LHCN-M2 (cell line): ENCODE data around the gene CCBE1. TPM values are rescaled to one million over a fixed set of nuclear protein-coding genes. Genes with fewer than 3 reads are reported as not detected.

Experiments used
- DNase-seq: peaks from one replicate; pipeline ENCODE4 v3.0.0-alpha.2; 2012; ENCODE audit warnings: low read depth
- total RNA-seq: library from RNA; depleted of rRNA; stranded (reverse); fragments of >200 nt; gene quantifications from 2 replicates; pipeline ENCODE4 v1.2.3, GENCODE V29; 2014

The CCBE1 gene
- total RNA-seq, 1 experiment from 2014 or later, result 54.9 TPM

DNA sequence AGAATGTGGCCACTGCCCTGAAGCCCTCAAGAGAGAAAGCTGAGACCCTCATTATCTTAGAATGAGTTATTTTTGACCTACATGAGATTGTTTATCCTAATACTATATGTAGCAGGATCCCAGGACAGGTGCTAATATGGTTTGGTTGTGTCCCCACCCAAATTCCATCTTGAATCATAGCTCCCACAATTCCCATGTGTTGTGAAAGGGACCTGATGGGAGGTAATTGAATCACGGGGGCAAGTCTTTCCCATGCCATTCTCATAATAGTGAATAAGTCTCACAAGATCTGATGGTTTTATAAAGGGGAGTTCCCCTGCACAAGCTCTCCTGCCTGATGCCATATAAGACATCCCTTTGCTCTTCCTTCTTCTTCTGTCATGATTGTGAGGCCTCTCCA is 76.8 kb downstream of the CCBE1 start:
- DNase-seq, result peak; percentile 50

DNA sequence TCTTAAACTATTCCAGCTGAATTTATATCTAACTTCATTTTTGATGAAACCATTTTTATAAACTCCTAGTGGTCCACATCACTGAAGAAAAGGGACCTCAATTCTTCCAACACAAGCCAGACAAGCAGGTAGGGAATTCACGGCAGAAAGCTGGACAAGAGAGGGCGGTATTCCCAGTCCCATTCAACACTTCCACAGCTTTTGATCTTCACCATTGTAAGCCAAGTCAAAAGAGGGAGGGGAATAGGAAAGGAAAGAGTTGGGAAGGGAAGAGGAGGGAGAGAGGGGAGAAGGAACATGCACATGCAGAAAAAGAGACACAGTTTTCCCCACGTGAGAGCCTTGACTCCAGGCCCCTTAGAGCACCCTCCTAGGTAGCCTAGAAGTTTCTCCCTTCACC is 77.4 kb downstream of the CCBE1 start:
- no peak for DNase-seq

DNA sequence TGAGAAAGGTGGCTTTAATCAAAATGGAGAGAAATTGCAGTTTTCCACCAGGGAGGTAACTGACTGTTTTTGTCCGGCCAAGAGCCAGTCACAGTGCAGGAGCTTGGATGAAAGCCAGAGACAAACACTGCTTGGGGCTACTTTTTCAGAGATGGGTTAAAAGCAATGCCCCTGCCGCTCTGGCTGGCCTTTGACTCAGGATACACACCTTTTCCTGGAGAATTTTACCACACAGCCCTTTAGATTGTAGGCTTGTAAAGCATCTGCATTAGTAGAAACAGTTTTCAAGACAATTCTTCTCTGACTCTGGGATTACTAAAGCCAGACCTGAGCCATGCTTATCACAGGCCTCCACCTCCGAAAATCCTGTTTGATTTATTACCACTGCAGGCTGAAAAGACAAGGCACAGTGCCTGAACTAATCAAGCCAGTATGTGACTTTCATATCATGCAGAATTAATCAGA is 79.7 kb downstream of the CCBE1 start:
- DNase-seq, result no peak

DNA sequence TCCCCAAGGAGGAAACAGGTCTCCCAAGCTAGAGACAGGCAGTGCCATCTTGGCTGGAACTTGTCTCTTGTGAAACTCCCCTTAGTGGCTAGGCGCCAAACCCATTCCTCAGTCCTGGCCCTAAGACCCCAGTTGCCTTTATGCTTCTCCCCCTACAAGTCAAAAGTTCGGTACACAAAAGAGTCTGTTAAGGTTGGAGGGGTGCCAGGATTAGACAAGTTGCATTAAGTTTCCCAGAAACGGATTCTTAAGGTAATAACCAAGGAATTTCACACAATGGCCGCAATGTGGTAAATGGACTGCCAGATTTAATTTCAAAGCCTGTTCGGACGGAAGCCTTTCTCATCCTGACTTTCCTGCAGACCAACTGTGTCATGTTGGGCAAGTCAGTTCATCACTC is 80.7 kb downstream of the CCBE1 start:
- DNase-seq, result peak; percentile 26

DNA sequence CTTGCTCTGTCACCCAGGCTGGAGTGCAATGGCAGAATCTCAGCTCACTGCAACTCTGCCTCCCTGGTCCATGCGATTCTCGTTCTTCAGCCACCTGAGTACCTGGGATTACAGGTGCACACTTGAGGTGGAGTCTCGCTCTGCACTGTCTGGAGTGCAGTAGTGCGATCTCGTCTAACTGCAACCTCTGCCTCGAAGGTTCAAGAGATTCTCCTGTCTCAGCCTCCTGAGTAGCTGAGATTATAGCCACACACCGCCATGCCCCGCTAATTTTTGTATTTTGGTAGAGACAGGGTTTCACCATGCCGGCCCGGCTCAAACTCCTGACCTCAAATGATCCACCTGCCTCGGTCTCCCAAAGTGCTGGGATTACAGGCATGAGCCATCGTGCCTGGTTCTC is 83.3 kb downstream of the CCBE1 start:
- DNase-seq, result no peak

DNA sequence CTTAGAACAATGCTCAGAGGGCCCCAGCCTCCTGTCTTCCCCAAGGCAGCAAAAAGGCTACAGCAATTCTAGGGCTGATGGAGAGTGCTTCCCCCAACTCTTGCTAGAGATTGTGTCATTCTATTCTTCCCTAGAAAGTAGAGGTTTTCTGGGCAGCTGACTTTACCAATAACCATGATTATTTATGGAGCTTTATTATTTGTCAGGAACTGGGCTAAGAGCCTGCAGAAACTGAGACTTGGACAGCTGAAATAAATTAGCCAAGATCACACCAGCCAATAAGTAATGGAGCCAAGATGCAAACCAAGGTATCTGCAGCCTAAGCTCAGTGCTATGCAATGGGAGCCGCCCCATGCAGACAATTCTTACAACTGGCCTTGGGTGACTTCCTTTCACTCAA is 84.8 kb downstream of the CCBE1 start:
- peak; percentile 56 for DNase-seq

DNA sequence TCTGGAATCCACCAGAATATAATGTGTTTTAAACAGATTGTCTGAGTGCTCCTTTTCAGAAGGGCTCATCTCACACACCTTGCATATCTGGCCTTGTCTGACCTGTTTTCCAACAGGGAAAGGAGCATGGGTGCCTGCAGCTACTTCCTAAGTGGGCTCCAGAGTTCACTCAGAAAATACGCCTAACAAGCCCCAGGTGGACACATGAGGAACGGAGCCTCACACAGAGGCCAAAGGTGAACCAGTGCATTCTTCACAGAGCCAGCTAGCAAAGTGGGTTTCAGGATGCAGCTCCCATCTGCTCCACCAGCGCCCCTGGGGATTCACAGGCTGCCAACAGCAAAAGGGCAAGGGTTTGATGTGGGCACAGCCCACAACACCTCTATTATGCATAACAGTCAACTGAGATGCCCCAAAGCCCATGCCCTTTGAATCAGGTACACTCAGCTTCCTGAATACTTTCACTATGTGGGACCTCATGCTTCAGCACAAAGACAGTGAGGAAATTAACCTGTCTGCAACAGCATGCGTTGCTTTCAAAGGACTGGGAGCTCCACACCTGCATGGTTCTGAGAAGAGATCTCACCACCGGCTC is 86.6 kb downstream of the CCBE1 start:
- DNase-seq, result no peak

DNA sequence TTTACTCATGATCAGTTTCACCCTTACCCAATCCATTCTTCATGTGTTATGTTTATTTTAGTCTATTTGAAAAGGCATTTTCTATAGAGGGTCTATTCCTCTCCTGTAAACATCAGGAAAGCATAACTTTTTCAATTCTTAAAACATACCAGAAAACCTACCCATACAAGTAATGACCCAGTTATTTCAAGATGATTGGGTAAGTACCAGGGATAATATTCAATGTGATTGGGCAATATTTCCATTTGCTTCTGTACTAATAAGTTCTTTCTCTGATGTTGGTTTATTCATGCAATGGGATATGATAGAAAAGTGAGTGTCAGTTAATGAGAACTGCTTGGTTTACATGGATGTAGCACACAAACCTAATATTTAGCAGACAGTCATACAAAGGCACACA is 87.6 kb downstream of the CCBE1 start:
- DNase-seq, result no peak

DNA sequence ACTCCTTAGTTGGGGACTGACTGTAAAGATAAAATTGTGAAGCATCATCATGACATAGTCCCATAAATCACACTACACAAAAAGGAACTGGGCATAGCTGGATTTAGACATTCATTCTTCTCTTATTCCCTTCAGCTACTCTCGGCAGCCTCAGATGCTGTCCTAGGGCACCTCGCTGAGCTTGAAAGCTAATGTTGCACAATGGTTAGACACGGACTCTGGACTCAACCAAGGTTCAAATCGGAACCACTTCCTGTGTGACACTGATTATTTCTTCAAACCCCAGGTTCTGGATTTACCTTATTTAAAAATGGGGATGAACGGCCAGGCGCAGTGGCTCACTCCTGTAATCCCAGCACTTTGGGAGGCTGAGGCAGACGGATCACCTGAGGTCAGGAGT is 89.8 kb downstream of the CCBE1 start:
- no peak for DNase-seq

DNA sequence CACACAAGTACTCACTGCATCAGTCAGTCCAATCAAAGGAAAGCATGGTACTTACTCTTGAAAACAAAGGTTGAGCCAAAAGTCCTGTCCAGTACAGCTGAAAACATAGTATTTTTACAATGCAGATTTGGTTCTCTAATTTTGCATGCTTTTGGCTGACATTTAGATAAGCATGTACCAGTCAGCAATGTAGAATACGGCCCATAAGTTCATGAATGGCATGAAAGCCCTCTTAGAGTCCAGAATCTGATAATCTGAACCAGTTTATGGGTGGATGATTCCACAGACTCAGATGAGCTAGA is 90.2 kb downstream of the CCBE1 start:
- DNase-seq, result no peak

DNA sequence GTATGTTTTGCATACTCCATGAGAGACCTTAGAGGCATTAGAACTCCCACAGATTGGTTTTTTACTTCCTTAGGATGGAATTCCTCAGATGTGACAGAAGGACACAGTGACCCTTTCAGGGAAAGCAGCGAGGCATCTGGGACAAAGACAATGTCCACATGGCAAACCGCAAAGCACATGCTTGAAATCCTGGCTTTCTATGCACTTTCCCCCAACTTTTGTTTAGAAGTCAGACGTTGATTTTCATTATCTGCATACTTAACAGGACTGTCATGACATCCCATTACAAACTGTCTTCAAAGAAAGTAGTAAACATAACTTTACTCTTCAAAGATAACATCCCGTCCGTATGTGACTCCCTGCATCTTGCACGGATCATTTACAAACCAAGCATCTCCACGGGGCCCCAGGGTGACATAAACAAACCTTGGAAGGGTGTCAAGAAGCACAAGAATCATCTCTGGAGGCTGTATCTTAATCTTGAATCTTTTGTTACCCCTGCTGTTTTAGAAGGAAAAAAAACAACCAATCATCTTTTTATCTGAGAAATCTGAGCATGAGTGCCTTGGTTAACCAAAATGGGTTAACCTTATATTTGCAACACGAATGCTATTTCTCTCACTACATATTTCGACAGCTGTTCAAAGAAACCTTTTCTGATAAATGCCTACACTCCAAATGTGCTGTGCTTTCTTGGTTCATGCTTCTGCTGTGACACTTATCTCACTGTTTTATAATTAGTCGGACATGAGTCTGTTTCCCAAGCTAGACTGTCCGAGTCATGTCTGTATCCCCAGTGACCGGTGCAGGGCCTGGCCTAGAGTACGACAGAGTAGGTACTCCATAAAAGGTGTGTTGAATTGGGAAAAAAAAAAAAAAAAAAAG is 90.8 kb downstream of the CCBE1 start:
- DNase-seq, result peak; percentile 84

DNA sequence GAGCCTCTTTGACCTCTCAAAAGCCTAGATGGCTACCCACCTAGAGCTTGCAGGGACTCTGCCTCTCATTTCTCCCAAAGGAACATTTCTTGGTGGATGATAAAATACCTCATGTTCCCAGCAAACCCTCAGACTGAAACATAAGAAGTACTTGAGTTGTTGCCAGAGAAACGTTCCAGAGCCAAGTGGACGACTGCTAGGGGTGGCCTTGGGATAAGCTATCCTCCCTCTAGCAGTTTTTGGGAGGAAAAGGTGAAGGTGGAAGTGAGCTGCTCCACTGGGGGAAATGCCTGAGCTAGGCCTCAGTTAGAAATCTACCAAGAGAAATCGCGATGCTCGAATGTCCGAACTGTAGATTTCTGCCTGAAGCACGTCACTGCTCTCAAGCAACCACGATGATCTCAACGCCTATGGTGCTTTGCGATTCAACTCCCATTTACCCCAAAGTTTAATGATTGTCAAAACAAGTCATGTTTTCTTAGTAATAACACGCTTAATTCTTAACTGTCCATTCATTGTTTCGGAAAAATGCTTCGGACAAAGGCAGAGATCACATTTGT is 91.5 kb downstream of the CCBE1 start:
- peak; percentile 52 for DNase-seq

DNA sequence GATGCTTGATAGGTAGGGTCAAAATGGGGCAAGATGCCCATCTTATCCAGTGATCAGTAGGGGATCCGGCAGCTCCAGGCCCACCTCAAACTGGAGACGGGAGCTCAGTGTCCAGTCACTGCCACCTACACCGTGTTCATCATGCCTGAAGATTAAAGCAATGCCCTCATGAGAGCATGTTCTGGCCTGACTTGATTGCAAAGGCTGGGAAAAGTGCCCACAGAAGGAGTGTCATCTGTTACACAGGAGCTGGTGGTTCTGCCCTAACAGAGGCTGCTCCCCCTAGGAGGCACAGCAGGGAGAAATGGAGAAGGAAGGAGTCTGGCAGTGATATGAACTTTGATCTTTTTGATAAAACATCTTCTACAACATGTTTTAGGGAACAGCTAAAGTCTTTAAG is 92.3 kb downstream of the CCBE1 start:
- DNase-seq, result no peak

DNA sequence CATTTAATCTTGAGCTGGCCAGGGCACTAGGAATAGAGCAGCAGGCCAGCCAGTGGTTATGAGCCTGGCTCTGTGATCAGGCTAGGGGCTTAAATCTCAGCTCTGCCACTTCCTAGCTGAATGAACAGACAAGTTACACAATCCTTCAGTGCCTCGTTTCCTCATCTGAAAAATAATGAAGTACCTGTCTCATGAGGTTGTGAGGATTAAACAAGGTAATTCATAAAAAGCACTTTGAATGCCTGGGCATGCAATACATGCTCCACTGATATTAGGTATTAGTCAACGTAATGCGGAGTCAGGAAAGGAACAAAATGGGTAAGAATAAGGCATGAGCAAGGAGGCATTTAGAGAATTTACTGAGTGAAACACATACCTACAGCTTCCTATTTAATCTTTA is 100.2 kb downstream of the CCBE1 start:
- DNase-seq, result no peak

DNA sequence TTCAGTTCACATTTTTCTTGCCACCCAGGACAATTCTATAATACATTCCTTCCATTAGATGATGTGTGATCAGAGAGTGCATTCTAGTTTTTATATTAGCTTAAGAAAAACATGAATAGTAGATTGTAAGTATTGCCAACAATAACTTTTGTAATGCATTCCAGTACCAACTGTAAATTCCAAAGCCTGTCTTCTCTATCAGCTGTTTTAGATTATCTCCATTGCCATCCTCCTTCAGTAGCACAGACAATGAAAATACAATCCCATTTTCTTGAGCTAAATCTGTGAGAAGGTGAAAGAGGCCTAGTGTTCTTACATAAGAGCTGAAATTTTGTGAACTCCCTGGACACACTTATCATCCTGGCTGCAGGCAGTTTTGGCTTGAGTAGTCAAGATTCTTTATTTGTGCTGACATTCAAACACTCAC is 103.9 kb downstream of the CCBE1 start:
- DNase-seq, result peak; percentile 56

DNA sequence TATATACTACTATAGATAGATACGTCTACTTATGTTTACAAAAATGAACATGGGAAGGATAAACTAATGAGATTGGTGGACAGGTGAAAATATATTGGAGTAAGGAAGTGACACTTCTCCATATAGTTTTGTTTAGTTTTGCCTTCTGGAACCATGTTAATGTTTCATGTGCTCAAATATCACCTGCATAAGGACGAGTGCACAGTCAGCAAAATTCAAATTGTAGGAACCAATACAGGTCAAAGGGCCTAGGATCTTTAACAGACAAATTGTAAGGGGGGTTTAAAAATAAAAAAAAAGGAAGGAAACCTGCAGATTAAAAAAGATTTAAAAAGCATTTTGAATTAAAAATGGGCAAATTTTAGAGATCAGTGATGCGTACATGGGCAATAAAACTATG is 104.6 kb downstream of the CCBE1 start:
- no peak for DNase-seq

DNA sequence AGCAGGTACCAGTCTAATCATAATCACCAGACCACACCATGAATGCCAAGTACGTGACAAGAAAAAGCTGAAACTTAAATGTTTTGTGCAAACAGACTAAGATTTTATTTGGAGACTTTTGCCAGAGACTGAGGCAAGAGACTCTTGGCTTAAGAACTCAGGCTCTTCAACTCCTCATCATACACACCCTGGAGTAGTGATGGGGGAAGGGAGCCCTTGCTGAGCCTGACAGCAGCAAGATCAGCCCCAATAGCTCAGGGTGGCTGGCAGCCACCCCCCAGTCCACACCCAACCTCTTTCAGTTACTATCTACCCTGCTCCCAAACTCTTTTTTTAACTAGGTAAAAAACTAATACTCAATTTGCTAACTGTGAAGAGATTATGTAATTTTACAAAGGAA is 114.8 kb downstream of the CCBE1 start:
- no peak for DNase-seq

DNA sequence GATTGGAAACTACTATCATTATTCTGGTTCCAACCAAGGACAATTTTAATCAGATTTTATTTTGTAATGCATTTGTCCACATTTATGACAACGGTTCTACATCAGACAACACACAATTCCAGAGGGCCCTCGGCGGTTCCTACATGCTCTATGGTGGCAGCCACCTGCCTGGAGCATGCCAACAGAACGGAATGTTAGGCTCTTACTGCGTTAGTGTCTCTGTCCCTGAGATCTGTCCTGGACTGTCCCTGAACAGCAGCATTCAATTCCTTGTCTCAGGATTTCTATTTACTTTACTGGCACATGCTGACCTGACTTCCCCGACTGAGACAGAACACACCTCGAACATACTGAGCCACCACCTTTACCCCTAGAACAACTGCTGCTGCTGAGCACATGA is 117.7 kb downstream of the CCBE1 start:
- DNase-seq, result no peak

DNA sequence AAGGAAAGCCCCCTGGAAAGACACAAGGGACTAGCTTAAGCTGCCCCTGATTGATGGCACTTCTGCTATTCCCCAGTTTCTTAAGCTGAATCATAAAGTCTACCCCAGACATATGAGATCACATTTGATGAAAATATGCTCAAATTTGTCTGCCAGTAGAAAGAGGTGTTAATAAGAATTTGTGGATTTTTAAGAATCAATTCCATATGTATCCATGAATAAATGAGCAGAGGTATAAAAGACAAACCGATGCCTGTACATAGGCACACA is 119.9 kb downstream of the CCBE1 start:
- no peak for DNase-seq

DNA sequence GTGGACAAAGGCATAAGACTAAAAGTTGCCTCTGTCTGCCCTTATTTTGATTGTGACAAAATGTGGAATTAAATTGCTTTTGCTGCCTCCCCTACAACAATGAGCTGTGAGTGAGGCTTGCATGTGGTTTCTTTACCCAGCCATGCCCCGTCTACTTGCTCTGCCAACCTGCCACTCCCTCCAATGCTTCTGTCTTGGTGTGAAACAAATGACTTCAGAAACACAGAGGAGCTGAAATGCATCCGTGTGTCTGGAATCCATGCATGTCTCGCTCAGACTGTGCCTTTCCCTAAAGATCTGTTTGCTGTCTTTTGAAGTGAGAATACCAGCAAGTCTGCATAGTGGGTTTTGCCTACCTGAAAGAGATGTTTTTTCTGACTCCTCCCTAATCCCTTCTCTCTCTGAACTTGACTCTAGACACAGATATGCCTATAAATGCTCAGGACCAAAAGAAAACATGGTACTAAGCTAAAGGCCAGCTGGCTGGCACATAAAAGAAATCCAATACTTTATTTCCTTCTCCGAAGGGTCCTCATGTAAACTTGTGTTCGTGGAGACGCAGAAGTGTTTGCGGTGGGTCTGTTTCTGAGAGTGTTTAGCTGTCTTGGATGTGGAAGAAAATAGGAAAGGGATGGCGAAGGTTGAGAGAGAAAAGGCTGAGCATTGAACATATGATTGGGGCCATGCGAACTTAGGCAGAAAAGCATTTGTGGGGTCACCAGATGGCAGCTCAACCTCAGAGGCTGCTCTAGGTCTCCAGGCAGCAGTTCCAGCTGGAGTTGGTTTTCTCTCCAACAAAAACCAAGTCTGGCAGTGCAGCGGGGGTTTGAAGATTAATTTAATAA is 120.5 kb downstream of the CCBE1 start:
- no peak for DNase-seq

DNA sequence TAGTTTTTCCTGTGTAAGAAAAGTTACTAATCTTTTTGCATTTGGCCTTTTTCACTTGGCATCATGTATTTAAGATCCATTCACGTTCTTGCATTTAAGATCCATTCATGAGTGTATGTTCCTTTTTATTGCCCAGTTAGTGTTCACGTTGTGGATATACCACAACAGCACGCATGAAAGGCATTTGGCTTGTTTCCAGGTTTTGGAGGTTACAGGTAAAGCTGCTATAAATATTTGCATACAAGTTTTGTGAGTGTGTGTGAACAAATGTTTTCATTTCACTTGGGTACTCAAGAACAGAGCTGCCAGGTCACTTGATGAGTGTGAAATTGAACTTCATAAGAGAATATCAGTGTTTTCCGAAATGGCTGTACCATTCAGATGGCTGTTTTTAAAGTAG is 121.2 kb downstream of the CCBE1 start:
- no peak for DNase-seq

DNA sequence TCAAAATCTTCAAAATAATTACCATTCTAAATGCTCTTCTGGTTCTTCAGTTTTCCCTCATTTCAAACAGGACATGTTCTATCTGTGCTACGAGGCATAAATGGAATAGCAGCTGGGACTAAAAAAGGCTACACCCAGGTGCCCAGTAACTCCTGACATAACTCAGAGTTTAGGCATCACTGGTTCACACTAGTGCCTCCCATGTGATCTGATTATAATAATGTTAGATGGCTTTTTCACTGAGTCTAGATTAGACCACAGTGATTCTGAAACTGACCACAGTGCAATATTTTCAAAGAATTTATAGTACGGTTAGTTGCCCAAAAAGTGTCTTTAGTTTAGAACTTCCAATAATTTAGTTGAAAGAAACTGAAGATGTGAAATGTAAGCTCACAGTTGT is 123.3 kb downstream of the CCBE1 start:
- DNase-seq, result no peak
